ENCODE results near the gene IL1RL2. TPM values are rescaled to one million over a fixed set of nuclear protein-coding genes. Genes with fewer than 3 reads are reported as not detected.

The IL1RL2 gene
- total and polyA plus RNA-seq, 2 of the 8 experiments (the other 6 are each of a cell fraction or from before 2014, with no cell fraction given), result not detected

- no peak for TF ChIP-seq CHD7 (IDR thresholded peaks at IDR 0.05; ENCODE audit: insufficient replicate concordance, low read length)
Measured at GRCh38 chr2:102278720-102279390, 92.0 kb downstream of the IL1RL2 start (continued).
